Neural cell (in vitro differentiated cells): ENCODE data around the gene ZNF90. TPM values are rescaled to one million over a fixed set of nuclear protein-coding genes. Genes with fewer than 3 reads are reported as not detected.

Experiments
- H2AFZ ChIP-seq: fragments of 200-600, 300-800 bp; sonication (generic), shearing (Covaris generic); 2 replicates; pipeline ENCODE4 v1.6.0; 2014; ENCODE audit warnings: low read depth, mild to moderate bottlenecking, antibody characterized with exemption, low read length, moderate library complexity
- H3F3A ChIP-seq: fragments of 200-600 bp; shearing (Covaris generic); 2 replicates; pipeline ENCODE4 v1.6.1; 2016; ENCODE audit warnings: mild to moderate bottlenecking, moderate library complexity, mixed read lengths, antibody characterized with exemption, low read length; ENCODE audit not compliant: insufficient read depth, poor library complexity, severe bottlenecking
- H3K27ac ChIP-seq: fragments of 200-600, 300-800 bp; sonication (generic), shearing (Covaris generic); 2 replicates; pipeline ENCODE4 v1.5.1; 2014; ENCODE audit warnings: mild to moderate bottlenecking, low read length, moderate library complexity
- H3K27me3 ChIP-seq: fragments of 300-800, 200-600 bp; sonication (generic), shearing (Covaris generic); 2 replicates; pipeline ENCODE4 v1.6.0; 2014; ENCODE audit warnings: mild to moderate bottlenecking, low read depth, low read length, moderate library complexity; ENCODE audit not compliant: insufficient read depth
- H3K36me3 ChIP-seq: fragments of 300-800, 200-600 bp; sonication (generic), shearing (Covaris generic); 2 replicates; pipeline ENCODE4 v1.5.1; 2014; ENCODE audit warnings: mild to moderate bottlenecking, antibody characterized with exemption, low read length, moderate library complexity; ENCODE audit not compliant: insufficient read depth
- H3K4me2 ChIP-seq: fragments of 300-800, 200-600 bp; sonication (generic), shearing (Covaris generic); 2 replicates; pipeline ENCODE4 v1.6.0; 2014; ENCODE audit warnings: mild to moderate bottlenecking, low read length
- H3K4me3 ChIP-seq: fragments of 300-800, 200-600 bp; sonication (generic), shearing (Covaris generic); 2 replicates; pipeline ENCODE4 v1.5.1; 2014; ENCODE audit warnings: mild to moderate bottlenecking, low read length, moderate library complexity
- H3K79me2 ChIP-seq: fragments of 200-600 bp; shearing (Covaris generic); replicated peaks from 2 replicates; pipeline ENCODE4 v1.6.0; 2014; ENCODE audit warnings: mild to moderate bottlenecking, low read length, moderate library complexity; ENCODE audit not compliant: insufficient read depth
- H3K9ac ChIP-seq: fragments of 300-800, 200-600 bp; sonication (generic), shearing (Covaris generic); 2 replicates; pipeline ENCODE4 v1.6.1; 2016; ENCODE audit warnings: mild to moderate bottlenecking, low read length, mixed read lengths
- H3K9me2 ChIP-seq: fragments of 200-600 bp; shearing (Covaris generic); 2 replicates; pipeline ENCODE4 v1.6.1; 2016; ENCODE audit warnings: mild to moderate bottlenecking, low read length, mixed read lengths; ENCODE audit not compliant: insufficient read depth
- H3K9me3 ChIP-seq: fragments of 200-600, 300-800 bp; sonication (generic), shearing (Covaris generic); 2 replicates; pipeline ENCODE4 v1.6.1; 2016; ENCODE audit warnings: mild to moderate bottlenecking, mixed run types, low read length, moderate library complexity, mixed read lengths
- H4K20me1 ChIP-seq: fragments of 200-600 bp; shearing (Covaris generic); 2 replicates; pipeline ENCODE4 v1.6.1; 2016; ENCODE audit warnings: mild to moderate bottlenecking, mixed run types; ENCODE audit not compliant: insufficient read depth
- EP300 ChIP-seq: fragments of 450-650 bp; conservative IDR thresholded peaks from 2 replicates; pipeline ENCODE4 v1.6.1; 2014; ENCODE audit warnings: antibody characterized with exemption, mild to moderate bottlenecking, moderate library complexity; ENCODE audit not compliant: poor library complexity, severe bottlenecking
- MXI1 ChIP-seq: fragments of 450-650 bp; conservative IDR thresholded peaks from 2 replicates; pipeline ENCODE4 v1.6.1; 2014; ENCODE audit warnings: antibody characterized with exemption, mild to moderate bottlenecking; ENCODE audit not compliant: poor library complexity, severe bottlenecking
- POLR2AphosphoS5 ChIP-seq: IDR thresholded peaks from 2 replicates; pipeline ENCODE4 v1.6.1; 2012
- REST ChIP-seq: IDR thresholded peaks from 2 replicates; pipeline ENCODE4 v1.6.1; 2012; ENCODE audit warnings: borderline replicate concordance
- SMC3 ChIP-seq: fragments of 450-650 bp; conservative IDR thresholded peaks from 2 replicates; pipeline ENCODE4 v1.6.1; 2014; ENCODE audit warnings: antibody characterized with exemption, mild to moderate bottlenecking, moderate library complexity; ENCODE audit not compliant: poor library complexity
- polyA plus RNA-seq: library from polyadenylated mRNA; depleted of rRNA; stranded (reverse); fragments of >200 nt; gene quantifications from 2 replicates; pipeline ENCODE4 v1.2.3, GENCODE V29; 2014
- TF ChIP-seq, protein P1 (sequence below): fragments of 450-650 bp; IDR thresholded peaks from 2 replicates; pipeline ENCODE4 v1.5.1; 2014; ENCODE audit warnings: antibody characterized with exemption, mild to moderate bottlenecking, moderate library complexity; ENCODE audit not compliant: poor library complexity, severe bottlenecking

Gene ZNF90
- polyA plus RNA-seq, 1 donor from 2014 or later, result 0.37 TPM

DNA sequence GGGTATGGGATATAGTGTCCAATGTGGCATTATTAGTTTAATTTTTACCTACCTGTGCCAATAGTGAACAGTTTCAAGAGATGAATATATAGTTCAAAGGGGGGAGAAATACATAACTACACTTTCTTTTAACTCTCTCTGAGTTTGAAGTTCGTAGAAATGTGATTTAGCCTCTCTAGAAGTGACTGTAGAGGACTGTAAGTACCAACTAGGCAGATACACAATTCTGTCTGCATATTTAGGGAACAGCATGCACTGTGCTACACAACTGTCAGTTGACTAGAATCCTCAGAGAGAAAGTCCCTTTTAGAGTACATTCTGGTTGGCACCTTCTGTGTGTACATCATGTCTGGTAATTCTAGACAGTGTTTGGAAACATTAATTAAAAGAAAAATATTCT lies 17.5 kb upstream of the ZNF90 start:
- H3K4me3 ChIP-seq, result no peak overlapping the region
- H3K9me3 ChIP-seq, result no peaks in the 10 kb centered on the region
- H3K9me2 ChIP-seq, result no peaks in the 10 kb centered on the region
- no peaks in the 10 kb centered on the region for H3F3A ChIP-seq
- no peak overlapping the region for H3K4me2 ChIP-seq
- no peaks in the 10 kb centered on the region for H3K79me2 ChIP-seq
- H3K27ac ChIP-seq, result no peak overlapping the region
- no peak overlapping the region for H3K9ac ChIP-seq
- no peaks in the 10 kb centered on the region for H3K36me3 ChIP-seq
- TF ChIP-seq EP300, result no peak
- TF ChIP-seq, protein P1, sequence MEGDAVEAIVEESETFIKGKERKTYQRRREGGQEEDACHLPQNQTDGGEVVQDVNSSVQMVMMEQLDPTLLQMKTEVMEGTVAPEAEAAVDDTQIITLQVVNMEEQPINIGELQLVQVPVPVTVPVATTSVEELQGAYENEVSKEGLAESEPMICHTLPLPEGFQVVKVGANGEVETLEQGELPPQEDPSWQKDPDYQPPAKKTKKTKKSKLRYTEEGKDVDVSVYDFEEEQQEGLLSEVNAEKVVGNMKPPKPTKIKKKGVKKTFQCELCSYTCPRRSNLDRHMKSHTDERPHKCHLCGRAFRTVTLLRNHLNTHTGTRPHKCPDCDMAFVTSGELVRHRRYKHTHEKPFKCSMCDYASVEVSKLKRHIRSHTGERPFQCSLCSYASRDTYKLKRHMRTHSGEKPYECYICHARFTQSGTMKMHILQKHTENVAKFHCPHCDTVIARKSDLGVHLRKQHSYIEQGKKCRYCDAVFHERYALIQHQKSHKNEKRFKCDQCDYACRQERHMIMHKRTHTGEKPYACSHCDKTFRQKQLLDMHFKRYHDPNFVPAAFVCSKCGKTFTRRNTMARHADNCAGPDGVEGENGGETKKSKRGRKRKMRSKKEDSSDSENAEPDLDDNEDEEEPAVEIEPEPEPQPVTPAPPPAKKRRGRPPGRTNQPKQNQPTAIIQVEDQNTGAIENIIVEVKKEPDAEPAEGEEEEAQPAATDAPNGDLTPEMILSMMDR, result no peak
- no peak for TF ChIP-seq REST
- no peak overlapping the region for H2AFZ ChIP-seq
- no peaks in the 10 kb centered on the region for H4K20me1 ChIP-seq
- H3K27me3 ChIP-seq, result no peaks in the 10 kb centered on the region

- TF ChIP-seq EP300 (no peak), POLR2AphosphoS5 (no peak), MXI1 (no peak), SMC3 (no peak), REST (no peak)
- TF ChIP-seq, protein P1, result no peak
- Histone ChIP-seq H4K20me1 (no peaks in the 10 kb centered on the region), H3K36me3 (no peaks in the 10 kb centered on the region), H3K27ac (no peak overlapping the region), H3K9me3 (no peaks in the 10 kb centered on the region), H3K9me2 (no peaks in the 10 kb centered on the region), H3F3A (no peaks in the 10 kb centered on the region), H3K27me3 (no peaks in the 10 kb centered on the region), H3K79me2 (no peaks in the 10 kb centered on the region), H3K4me3 (no peak overlapping the region), H2AFZ (no peak overlapping the region), H3K4me2 (no peak overlapping the region), H3K9ac (no peak overlapping the region)
These were observed 10.9 kb upstream of the ZNF90 start for GRCh38 chr19:20066861-20067260.
